GM12891 (cell line): ENCODE data around the gene MRPL18.

Experiments used
- POLR2A ChIP-seq: IDR thresholded peaks from 2 replicates; pipeline ENCODE4 v1.6.1; 2011; ENCODE audit warnings: low read depth, low read length, control low read depth
- POLR2AphosphoS5 ChIP-seq: IDR thresholded peaks from 2 replicates; pipeline ENCODE4 v1.6.1; 2011; ENCODE audit warnings: low read depth, low read length, control low read depth
- POU2F2 ChIP-seq: IDR thresholded peaks from 2 replicates; pipeline ENCODE4 v1.6.1; 2011; ENCODE audit warnings: low read depth, mild to moderate bottlenecking, control low read depth, low read length, moderate library complexity

DNA sequence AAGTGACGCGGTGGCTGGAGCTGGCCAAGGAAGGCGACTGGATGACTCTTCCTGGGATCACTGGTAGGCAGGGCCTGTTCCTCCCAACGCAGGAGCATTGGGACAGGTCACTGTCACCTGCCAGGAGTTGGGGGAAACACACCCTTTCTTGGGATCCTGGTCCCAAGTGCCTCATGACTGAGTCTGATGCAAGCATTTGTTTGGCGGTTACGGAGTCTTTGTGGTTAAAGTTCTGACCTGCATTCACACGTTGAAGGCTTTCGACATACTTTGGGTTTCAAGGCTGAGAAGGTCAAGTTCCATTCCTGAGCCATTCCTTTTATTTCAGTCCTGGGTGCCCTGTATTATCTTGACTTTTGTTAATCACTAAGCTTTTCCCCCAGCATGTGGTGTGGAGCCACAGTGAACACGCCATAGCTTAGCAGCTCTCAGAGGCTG lies 15.8 kb downstream of the MRPL18 start:
- TF ChIP-seq POU2F2 (no peak), POLR2AphosphoS5 (no peak), POLR2A (no peak)
